Forelimb muscle (tissue), 1 donor: ENCODE results near the gene CRACR2B. TPM values are rescaled to one million over a fixed set of nuclear protein-coding genes. Genes with fewer than 3 reads are reported as not detected.

Experiments
- DNase-seq: peaks from one replicate; pipeline ENCODE4 v3.0.0-alpha.2; 2013; ENCODE audit warnings: low read depth
- polyA plus RNA-seq: library from polyadenylated mRNA; unstranded; fragments of 120-200 nt; gene quantifications from one replicate; pipeline ENCODE4 v1.2.1, GENCODE V29; 2013; ENCODE audit not compliant: insufficient read length

The CRACR2B gene
- polyA plus RNA-seq = 17.6 TPM

- DNase-seq = no peak
Observed at GRCh38 chr11:827897-828192, at the start of gene CRACR2B. CRACR2B (plus strand) TSS chr11:827919; CDS start chr11:828608, 689 bp downstream.

GRCh38 chr11:778976-779954, 48.5 kb upstream of the CRACR2B start:
- DNase-seq = no peak

- no peak for DNase-seq
Observed at GRCh38 chr11:779955-780532, 47.7 kb upstream of the CRACR2B start.

- DNase-seq = no peak
Observed at GRCh38 chr11:782264-783174, 45.2 kb upstream of the CRACR2B start.

GRCh38 chr11:783581-784015, 44.1 kb upstream of the CRACR2B start:
- DNase-seq = no peak

- no peak for DNase-seq
Observed at GRCh38 chr11:786235-787083, 41.3 kb upstream of the CRACR2B start.

GRCh38 chr11:787084-787675, 40.5 kb upstream of the CRACR2B start:
- no peak for DNase-seq

GRCh38 chr11:788009-788640, 39.6 kb upstream of the CRACR2B start:
- no peak for DNase-seq

- DNase-seq = no peak
Observed at GRCh38 chr11:788953-789940, 38.5 kb upstream of the CRACR2B start.

GRCh38 chr11:789943-790342, 37.8 kb upstream of the CRACR2B start, which contains the start of gene CEND1:
CEND1 (minus strand) TSS chr11:790090; CDS start chr11:788576, 1,514 bp downstream.
- no peak for DNase-seq

GRCh38 chr11:790721-791564, 36.8 kb upstream of the CRACR2B start:
- DNase-seq = no peak

GRCh38 chr11:791658-792534, 35.8 kb upstream of the CRACR2B start:
- no peak for DNase-seq

GRCh38 chr11:792535-792821, 35.2 kb upstream of the CRACR2B start:
- no peak for DNase-seq

- DNase-seq = no peak
Observed at GRCh38 chr11:792873-793272, 34.8 kb upstream of the CRACR2B start.

- DNase-seq = no peak
Observed at GRCh38 chr11:793556-793955, 34.2 kb upstream of the CRACR2B start.

- no peak for DNase-seq
Observed at GRCh38 chr11:794013-794765, 33.5 kb upstream of the CRACR2B start.
